Loucy (cell line): ENCODE data around the gene PDE11A.

Source experiments
- H2AFZ ChIP-seq: fragments of 200-600 bp; sonication (generic); 2 replicates; pipeline ENCODE4 v1.6.0; 2016; ENCODE audit warnings: antibody characterized with exemption, mild to moderate bottlenecking, low read length, moderate library complexity
- H3F3A ChIP-seq: fragments of 200-600 bp; 2 replicates; pipeline ENCODE4 v1.6.0; 2016; ENCODE audit warnings: antibody characterized with exemption, low read depth, mild to moderate bottlenecking
- H3K27me3 ChIP-seq: fragments of 200-600 bp; sonication (generic); 2 replicates; pipeline ENCODE4 v1.6.1; 2014; ENCODE audit warnings: low read length, mild to moderate bottlenecking; ENCODE audit not compliant: insufficient read depth, poor library complexity, severe bottlenecking
- H3K36me3 ChIP-seq: fragments of 200-600 bp; sonication (generic); 2 replicates; pipeline ENCODE4 v1.6.1; 2016; ENCODE audit warnings: low read length; ENCODE audit not compliant: insufficient read depth
- H3K4me1 ChIP-seq: fragments of 200-600 bp; sonication (generic); 2 replicates; pipeline ENCODE4 v1.5.1; 2014; ENCODE audit warnings: low read length, mild to moderate bottlenecking; ENCODE audit not compliant: insufficient read depth, poor library complexity, severe bottlenecking
- H3K4me2 ChIP-seq: fragments of 200-600 bp; sonication (generic); 2 replicates; pipeline ENCODE4 v1.6.0; 2014; ENCODE audit warnings: antibody characterized with exemption, low read length, low read depth, mild to moderate bottlenecking; ENCODE audit not compliant: poor library complexity, severe bottlenecking
- H3K4me3 ChIP-seq: fragments of 200-600 bp; sonication (generic); 2 replicates; pipeline ENCODE4 v1.5.1; 2014; ENCODE audit warnings: low read length, mild to moderate bottlenecking, mixed read lengths; ENCODE audit not compliant: poor library complexity, severe bottlenecking
- H3K79me2 ChIP-seq: fragments of 200-600 bp; sonication (generic); 2 replicates; pipeline ENCODE4 v1.6.1; 2014; ENCODE audit warnings: low read length; ENCODE audit not compliant: insufficient read depth
- H3K9ac ChIP-seq: fragments of 200-600 bp; sonication (generic); 2 replicates; pipeline ENCODE4 v1.6.0; 2014; ENCODE audit warnings: mild to moderate bottlenecking, low read depth, low read length, moderate library complexity; ENCODE audit not compliant: poor library complexity, severe bottlenecking
- H3K9me2 ChIP-seq: fragments of 200-600 bp; sonication (generic); replicated peaks from 2 replicates; pipeline ENCODE4 v1.6.1; 2016; ENCODE audit warnings: low read depth, low read length, mixed read lengths
- H3K9me3 ChIP-seq: fragments of 200-600 bp; sonication (generic); 2 replicates; pipeline ENCODE4 v1.6.1; 2014; ENCODE audit warnings: mild to moderate bottlenecking, antibody characterized with exemption, low read length, low read depth; ENCODE audit not compliant: insufficient read depth
- H4K20me1 ChIP-seq: fragments of 200-600 bp; sonication (generic); 2 replicates; pipeline ENCODE4 v1.6.0; 2014; ENCODE audit warnings: antibody characterized with exemption, low read length, mild to moderate bottlenecking; ENCODE audit not compliant: insufficient read depth, poor library complexity, severe bottlenecking
- EZH2phosphoT487 ChIP-seq: fragments of 200-600 bp; IDR thresholded peaks from 2 replicates; pipeline ENCODE4 v1.6.1; 2018; ENCODE audit warnings: antibody characterized with exemption, mild to moderate bottlenecking, moderate library complexity, borderline replicate concordance
- TF ChIP-seq, protein P1 (sequence below): fragments of 200-600 bp; sonication (generic); conservative IDR thresholded peaks from 2 replicates; pipeline ENCODE4 v1.5.1; 2014; ENCODE audit warnings: mild to moderate bottlenecking, antibody characterized with exemption, low read length

PDE11A gene

DNA sequence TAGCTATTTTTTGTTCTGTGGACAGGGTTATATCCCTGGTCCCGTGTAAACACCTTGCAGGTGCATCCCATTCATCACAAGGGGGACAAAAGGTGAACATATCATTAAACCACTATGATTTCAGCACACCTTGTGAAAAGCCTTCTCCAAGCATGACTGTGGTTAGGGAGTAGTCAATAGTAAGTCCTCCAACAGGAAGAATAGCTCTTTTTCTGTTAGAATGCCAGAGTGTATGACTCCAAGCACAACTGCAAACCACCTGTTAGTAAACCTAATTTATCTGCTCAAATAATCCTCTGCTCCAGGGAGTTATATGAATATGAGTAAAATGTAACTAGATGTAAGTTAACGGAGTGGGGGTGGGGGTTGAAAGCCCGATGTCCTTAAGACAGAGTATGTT is 439.5 kb downstream of the PDE11A start:
- Histone ChIP-seq H3K4me2 (peak overlapping the region; percentile 73), H3K4me3 (no peak overlapping the region), H3K9me2 (no peaks in the 10 kb centered on the region), H2AFZ (no peak overlapping the region), H3K4me1 (peaks cover 48% of the 10 kb centered on the region), H3K36me3 (no peaks in the 10 kb centered on the region), H3K79me2 (no peaks in the 10 kb centered on the region), H3K27me3 (no peaks in the 10 kb centered on the region), H3F3A (no peaks in the 10 kb centered on the region), H3K9ac (peak overlapping the region; percentile 76), H4K20me1 (no peaks in the 10 kb centered on the region), H3K9me3 (no peaks in the 10 kb centered on the region)
- no peak for TF ChIP-seq EZH2phosphoT487
- TF ChIP-seq, protein P1, sequence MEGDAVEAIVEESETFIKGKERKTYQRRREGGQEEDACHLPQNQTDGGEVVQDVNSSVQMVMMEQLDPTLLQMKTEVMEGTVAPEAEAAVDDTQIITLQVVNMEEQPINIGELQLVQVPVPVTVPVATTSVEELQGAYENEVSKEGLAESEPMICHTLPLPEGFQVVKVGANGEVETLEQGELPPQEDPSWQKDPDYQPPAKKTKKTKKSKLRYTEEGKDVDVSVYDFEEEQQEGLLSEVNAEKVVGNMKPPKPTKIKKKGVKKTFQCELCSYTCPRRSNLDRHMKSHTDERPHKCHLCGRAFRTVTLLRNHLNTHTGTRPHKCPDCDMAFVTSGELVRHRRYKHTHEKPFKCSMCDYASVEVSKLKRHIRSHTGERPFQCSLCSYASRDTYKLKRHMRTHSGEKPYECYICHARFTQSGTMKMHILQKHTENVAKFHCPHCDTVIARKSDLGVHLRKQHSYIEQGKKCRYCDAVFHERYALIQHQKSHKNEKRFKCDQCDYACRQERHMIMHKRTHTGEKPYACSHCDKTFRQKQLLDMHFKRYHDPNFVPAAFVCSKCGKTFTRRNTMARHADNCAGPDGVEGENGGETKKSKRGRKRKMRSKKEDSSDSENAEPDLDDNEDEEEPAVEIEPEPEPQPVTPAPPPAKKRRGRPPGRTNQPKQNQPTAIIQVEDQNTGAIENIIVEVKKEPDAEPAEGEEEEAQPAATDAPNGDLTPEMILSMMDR: no peak

DNA sequence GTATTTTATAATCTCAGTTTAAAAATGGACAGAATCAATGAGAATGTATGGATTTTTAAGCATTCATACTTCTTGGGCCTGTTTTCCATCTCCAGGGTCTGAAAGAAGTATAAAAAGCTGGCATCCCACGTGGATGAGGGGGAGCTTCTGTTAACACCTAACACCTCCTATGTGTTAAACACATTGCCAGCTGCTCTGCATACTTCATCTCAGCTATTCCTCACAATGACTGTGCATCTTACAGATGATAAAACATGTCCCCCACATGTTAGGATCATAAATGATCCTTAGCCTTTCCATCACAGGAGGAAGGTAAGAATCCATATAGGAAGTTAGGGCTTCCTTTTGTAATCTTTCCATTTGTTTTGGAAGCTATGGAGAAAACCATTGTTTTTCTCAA is 440.9 kb downstream of the PDE11A start:
- no peak overlapping the region for H3K4me3 ChIP-seq
- H3K9me2 ChIP-seq: no peaks in the 10 kb centered on the region
- no peak overlapping the region for H3K4me2 ChIP-seq
- H3K79me2 ChIP-seq: no peaks in the 10 kb centered on the region
- no peak for TF ChIP-seq EZH2phosphoT487
- TF ChIP-seq, protein P1: no peak
- peaks cover 40% of the 10 kb centered on the region for H3K4me1 ChIP-seq
- no peaks in the 10 kb centered on the region for H3K36me3 ChIP-seq
- no peaks in the 10 kb centered on the region for H3F3A ChIP-seq
- no peak overlapping the region for H2AFZ ChIP-seq
- H3K27me3 ChIP-seq: no peaks in the 10 kb centered on the region
- H3K9ac ChIP-seq: no peak overlapping the region
- no peaks in the 10 kb centered on the region for H4K20me1 ChIP-seq
- H3K9me3 ChIP-seq: no peaks in the 10 kb centered on the region

DNA sequence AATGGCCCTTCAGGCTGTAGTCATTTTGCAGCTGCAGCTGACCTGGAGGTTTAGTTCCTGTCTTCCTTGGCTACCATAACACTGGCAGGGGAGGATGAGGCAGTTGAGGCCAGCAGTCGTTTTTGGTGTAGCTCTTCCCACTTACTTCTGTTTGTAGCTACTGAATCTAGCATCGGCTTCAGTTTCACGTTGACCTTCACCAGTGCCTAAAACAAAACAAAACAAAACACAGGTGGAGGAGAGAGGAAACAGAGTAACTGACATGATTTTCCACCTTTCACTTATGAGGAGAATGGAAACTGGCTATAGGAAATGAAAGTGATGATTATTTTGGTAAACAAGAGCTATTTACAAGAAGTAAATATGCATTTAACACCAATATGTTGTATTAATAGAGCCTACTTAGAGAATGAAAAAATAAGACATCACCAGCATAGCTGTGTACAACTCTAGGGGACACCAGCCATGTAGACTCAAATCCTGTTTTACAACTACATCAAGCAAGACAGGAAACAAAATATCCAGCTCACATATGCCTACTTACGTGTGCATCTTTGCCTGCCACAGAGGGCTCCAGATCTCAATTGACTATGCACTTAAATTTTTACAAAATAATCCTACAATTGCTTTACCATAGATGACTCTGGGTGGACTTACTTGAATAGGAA is 443.1 kb downstream of the PDE11A start:
- Histone ChIP-seq H3F3A (no peaks in the 10 kb centered on the region), H3K79me2 (no peaks in the 10 kb centered on the region), H3K9me2 (no peaks in the 10 kb centered on the region), H3K36me3 (no peaks in the 10 kb centered on the region), H3K4me1 (peaks cover 45% of the 10 kb centered on the region), H3K9ac (no peak overlapping the region), H4K20me1 (no peaks in the 10 kb centered on the region), H3K9me3 (no peaks in the 10 kb centered on the region), H3K4me3 (no peak overlapping the region), H2AFZ (peak overlapping the region; percentile 71), H3K4me2 (no peak overlapping the region), H3K27me3 (no peaks in the 10 kb centered on the region)
- TF ChIP-seq, protein P1: no peak
- no peak for TF ChIP-seq EZH2phosphoT487
